Body of pancreas (tissue), 4 donors: ENCODE measurements around the gene CCL26. TPM values are rescaled to one million over a fixed set of nuclear protein-coding genes. Genes with fewer than 3 reads are reported as not detected.
"Not testable (repeated sequence)": the region's sequence is repeated elsewhere in the genome, so short reads cannot be mapped to it uniquely, and the experiment has no call there.

Experiments used
- ATAC-seq: fragments of 150-250 bp; one replicate; pipeline ENCODE4 v1.9.1; 2016
- DNase-seq, 4 donors: peaks; one replicate each; pipeline ENCODE4 v3.0.0-alpha.2; 2019
- H3K27ac ChIP-seq, 4 donors: fragments of 200-600 bp; sonication (generic); 1 replicate in 3 of 4; 2 replicates in 1 of 4; pipeline versions ENCODE4 v1.5.1 to v1.6.1; 2016 to 2019; ENCODE audit warnings: mild to moderate bottlenecking in 1 of 4, mixed read lengths in 1 of 4, moderate library complexity in 1 of 4
- H3K27me3 ChIP-seq, 2 donors: fragments of 200-600 bp; sonication (generic); one replicate each; pipeline ENCODE4 v1.6.0; 2016; ENCODE audit warnings: mild to moderate bottlenecking in 1 of 2
- H3K36me3 ChIP-seq, 2 donors: fragments of 200-600 bp; sonication (generic); replicated peaks in 1 of 2; 2 replicates each; pipeline ENCODE4 v1.5.1; 2016; ENCODE audit warnings: low read depth in 2 of 2; ENCODE audit not compliant: insufficient read depth in 1 of 2
- H3K4me1 ChIP-seq: fragments of 200-600 bp; sonication (generic); one replicate; pipeline ENCODE4 v1.6.0; 2016
- H3K4me3 ChIP-seq, 2 donors: fragments of 200-600 bp; sonication (generic); 1 replicate in 1 of 2; 2 replicates in 1 of 2; pipeline ENCODE4 v1.5.1; 2016 to 2019
- H3K9me3 ChIP-seq, 3 donors: fragments of 200-600 bp; sonication (generic); 1 replicate in 2 of 3; 2 replicates in 1 of 3; pipeline ENCODE4 v1.5.1; 2016
- CTCF ChIP-seq, 7 experiments: fragments of 450-650 bp in 4 of 7; fragments of 200-600 bp in 3 of 7; sonication (generic) in 3 of 7; IDR thresholded peaks; one replicate each; pipeline ENCODE4 v1.5.1; 2016 to 2019; ENCODE audit warnings: antibody characterized with exemption in 7 of 7
- POLR2A ChIP-seq, 3 donors: fragments of 450-650 bp; IDR thresholded peaks; one replicate each; pipeline ENCODE4 v1.6.1; 2016; ENCODE audit warnings: antibody characterized with exemption in 3 of 3, mild to moderate bottlenecking in 2 of 3
- WGBS, 2 donors: methylation state at CpG; one replicate each; pipeline ENCODE4 v1.1.5; 2017; 5-methylcytosine and 5-hydroxymethylcytosine counted together
- intact Hi-C: fragments of 100-400 bp; cut with DNase I; formaldehyde crosslinking; loops from one replicate; pipeline ENCODE4 v1.15.1; 2023
- total RNA-seq, 2 donors: library from RNA; depleted of rRNA; stranded (reverse); fragments of >200 nt; gene quantifications; one replicate each; pipeline ENCODE4 v1.1.0, GENCODE V29; 2016

CCL26 gene
- total RNA-seq, 2 donors from 2014 or later = not detected

GRCh38 chr7:75732764-75733630 lies 39.0 kb downstream of the CCL26 start:
- no peak overlapping the region for H3K27ac ChIP-seq
- intact Hi-C loops = no loop called here
- H3K36me3 ChIP-seq = no peaks in the 10 kb centered on the region
- no peak for DNase-seq
- H3K27me3 ChIP-seq = no peaks in the 10 kb centered on the region
- H3K9me3 ChIP-seq = no peaks in the 10 kb centered on the region
- H3K4me3 ChIP-seq = no peak overlapping the region
- TF ChIP-seq POLR2A (IDR thresholded peaks at IDR 0.05) (no peak), CTCF (IDR thresholded peaks at IDR 0.05) (no peak)
- H3K4me1 ChIP-seq = peaks cover 8% of the 10 kb centered on the region
- WGBS, 2 donors = 74 to 75% methylated on average over 14 to 15 of the region's 15 CpGs
- ATAC-seq = no peak

- DNase-seq = no peak
- intact Hi-C loops = no loop called here
- no peak overlapping the region for H3K27ac ChIP-seq
- no peaks in the 10 kb centered on the region for H3K9me3 ChIP-seq
- TF ChIP-seq POLR2A (IDR thresholded peaks at IDR 0.05) (no peak), CTCF (IDR thresholded peaks at IDR 0.05) (no peak)
- 78 to 88% methylated on average over 12 of the region's 12 CpGs for WGBS, 2 donors
- H3K4me1 ChIP-seq = peaks cover 5% of the 10 kb centered on the region
- no peak for ATAC-seq
- H3K27me3 ChIP-seq = no peaks in the 10 kb centered on the region
- H3K4me3 ChIP-seq = no peak overlapping the region
- H3K36me3 ChIP-seq = no peaks in the 10 kb centered on the region
These were observed 39.9 kb downstream of the CCL26 start for GRCh38 chr7:75732016-75732521.

- intact Hi-C loops = loop anchor here (5.0 kb wide), 1 partner anchor 97 kb away; no protein-coding TSS in a partner anchor
- H3K27me3 ChIP-seq = no peaks in the 10 kb centered on the region
- ATAC-seq (no peak), DNase-seq (no peak)
- H3K9me3 ChIP-seq = no peaks in the 10 kb centered on the region
- H3K4me1 ChIP-seq = peaks cover 5% of the 10 kb centered on the region
- H3K36me3 ChIP-seq = no peaks in the 10 kb centered on the region
- TF ChIP-seq CTCF (IDR thresholded peaks at IDR 0.05) (no peak), POLR2A (IDR thresholded peaks at IDR 0.05) (no peak)
- 73 to 75% methylated on average over 4 of the region's 4 CpGs for WGBS, 2 donors
- no peak overlapping the region for H3K27ac ChIP-seq
- no peak overlapping the region for H3K4me3 ChIP-seq
These were observed 42.1 kb downstream of the CCL26 start for GRCh38 chr7:75729851-75730274.

- peaks cover 5% of the 10 kb centered on the region for H3K4me1 ChIP-seq
- intact Hi-C loops = loop anchor here (5.0 kb wide), 1 partner anchor 99 kb away; no protein-coding TSS in a partner anchor
- 52 to 58% methylated on average over 8 of the region's 8 CpGs for whole genome bisulfite sequencing, 2 donors
- ATAC-seq (peak; percentile 62), DNase-seq (peak; percentile 37 to 80 (median 56))
- H3K9me3 ChIP-seq = no peaks in the 10 kb centered on the region
- H3K36me3 ChIP-seq = no peaks in the 10 kb centered on the region
- H3K27ac ChIP-seq = peak overlapping the region in 2 of 4 donors; percentile 27 to 45
- no peak overlapping the region for H3K4me3 ChIP-seq
- H3K27me3 ChIP-seq = no peaks in the 10 kb centered on the region
- TF ChIP-seq POLR2A (IDR thresholded peaks at IDR 0.05) (no peak), CTCF (IDR thresholded peaks at IDR 0.05) (no peak)
These were observed 44.0 kb downstream of the CCL26 start for GRCh38 chr7:75727881-75728593.

GRCh38 chr7:75727351-75727750 lies 44.7 kb downstream of the CCL26 start:
- not testable (repeated sequence) for H3K27ac ChIP-seq, H3K27me3 ChIP-seq, H3K4me3 ChIP-seq, H3K9me3 ChIP-seq, H3K36me3 ChIP-seq, ATAC-seq, DNase-seq, H3K4me1 ChIP-seq
- intact Hi-C loops = loop anchor here (5.0 kb wide), 1 partner anchor 100 kb away; no protein-coding TSS in a partner anchor
- WGBS, 2 donors = 83 to 86% methylated on average over 6 of the region's 6 CpGs
